Stomach smooth muscle (tissue), 2 donors: ENCODE data around the gene CLPSL1.

Experiments
- H3K27ac ChIP-seq: one replicate; pipeline ENCODE4 v1.7.0; 2013; ENCODE audit warnings: mild to moderate bottlenecking, low read length, inconsistent platforms
- H3K27me3 ChIP-seq, 2 donors: one replicate each; pipeline ENCODE4 v1.7.0; 2013; ENCODE audit warnings: low read length in 2 of 2; ENCODE audit not compliant: insufficient read depth in 2 of 2, control insufficient read depth in 1 of 2
- H3K36me3 ChIP-seq, 2 donors: one replicate each; pipeline ENCODE4 v1.7.0; 2013; ENCODE audit warnings: low read length in 2 of 2; ENCODE audit not compliant: control insufficient read depth in 2 of 2, insufficient read depth in 2 of 2
- H3K4me1 ChIP-seq: one replicate; pipeline ENCODE4 v1.7.0; 2013; ENCODE audit warnings: low read length; ENCODE audit not compliant: control insufficient read depth, insufficient read depth
- H3K4me3 ChIP-seq, 2 donors: one replicate each; pipeline ENCODE4 v1.7.0; 2013; ENCODE audit warnings: low read length in 2 of 2
- H3K9ac ChIP-seq, 2 donors: one replicate each; pipeline ENCODE4 v1.7.0; 2013; ENCODE audit warnings: low read length in 2 of 2, mild to moderate bottlenecking in 1 of 2
- H3K9me3 ChIP-seq, 2 donors: one replicate each; pipeline ENCODE4 v1.7.0; 2013; ENCODE audit warnings: low read length in 2 of 2; ENCODE audit not compliant: control insufficient read depth in 2 of 2
- donor health status: healthy.
- donor health status: Pancreatic carcinoma.

The CLPSL1 gene

DNA sequence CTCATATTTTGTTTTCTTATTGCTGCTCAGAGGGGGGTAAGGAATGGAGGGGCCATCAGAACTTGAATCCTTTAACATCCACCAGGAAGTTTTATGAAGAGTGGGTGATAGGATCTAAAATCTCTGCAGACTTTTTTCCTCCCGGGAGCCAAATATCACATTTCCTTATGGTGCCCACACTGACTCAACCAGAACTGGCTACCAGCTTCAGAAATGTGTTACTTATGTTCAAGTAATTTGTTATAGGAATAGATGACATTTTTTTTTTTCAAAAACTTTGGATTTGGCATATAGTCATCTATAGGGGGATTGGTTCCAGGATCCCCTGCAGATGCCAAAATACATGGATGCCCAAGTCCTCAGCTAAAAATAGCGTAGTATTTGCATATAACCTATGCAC lies 42.8 kb downstream of the CLPSL1 start:
- Histone ChIP-seq H3K27ac (no peak overlapping the region), H3K27me3 (no peaks in the 10 kb centered on the region), H3K9me3 (peaks cover 0 to 3% of the 10 kb centered on the region in 2 donors), H3K9ac (no peak overlapping the region), H3K36me3 (no peaks in the 10 kb centered on the region), H3K4me1 (no peaks in the 10 kb centered on the region), H3K4me3 (no peak overlapping the region)

DNA sequence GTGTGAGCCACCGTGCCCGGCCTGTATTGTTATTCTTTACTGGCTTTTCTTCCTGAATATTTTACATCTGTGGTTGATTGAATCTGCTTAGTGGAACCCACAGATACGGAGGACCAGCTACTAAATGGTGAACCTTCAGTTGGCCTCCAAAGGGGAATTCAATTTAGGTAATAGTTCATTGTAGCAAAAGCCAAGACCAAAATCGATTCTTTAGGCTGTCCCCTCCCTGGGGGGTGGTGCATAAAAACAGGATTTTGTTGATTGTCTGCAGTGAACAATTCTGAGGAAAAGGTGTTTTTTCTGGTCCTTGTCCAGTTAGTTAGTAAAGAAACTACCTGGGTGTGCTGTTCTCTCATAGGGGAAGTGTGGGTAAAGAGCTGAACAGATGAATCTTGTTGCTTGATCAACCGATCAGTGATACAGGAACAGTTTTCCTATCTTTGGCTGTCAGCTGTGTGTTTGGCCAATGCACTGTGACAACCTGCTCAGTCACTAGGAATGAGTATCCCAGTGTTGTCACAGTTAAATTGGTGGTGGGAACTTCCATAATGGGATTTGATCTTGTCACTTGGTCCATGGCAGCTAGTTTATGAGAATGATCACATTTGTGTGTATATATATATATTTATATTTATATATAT lies 43.9 kb downstream of the CLPSL1 start:
- H3K36me3 ChIP-seq = no peaks in the 10 kb centered on the region
- H3K9ac ChIP-seq = no peak overlapping the region
- H3K4me3 ChIP-seq = no peak overlapping the region
- no peaks in the 10 kb centered on the region for H3K27me3 ChIP-seq
- H3K9me3 ChIP-seq = peaks cover 0 to 3% of the 10 kb centered on the region in 2 donors
- H3K4me1 ChIP-seq = no peaks in the 10 kb centered on the region
- H3K27ac ChIP-seq = no peak overlapping the region

DNA sequence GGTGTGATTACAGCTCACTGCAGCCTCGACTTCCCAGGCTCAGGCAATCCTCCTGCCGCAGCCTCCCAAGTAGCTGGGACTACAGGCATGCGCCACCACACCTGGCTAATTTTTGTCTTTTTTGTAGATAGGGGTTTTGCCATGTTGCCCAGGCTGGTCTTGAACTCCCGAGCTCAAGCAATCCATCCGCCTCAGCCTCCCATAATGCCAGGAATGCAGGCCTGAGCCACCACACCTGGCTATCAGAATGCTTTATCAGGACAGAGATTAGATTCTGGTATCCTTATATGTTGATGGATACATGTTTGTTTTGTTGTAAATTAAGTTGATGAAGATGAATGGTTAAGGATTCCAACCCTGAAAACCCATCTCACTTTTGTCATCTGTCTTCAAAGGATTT lies 48.5 kb downstream of the CLPSL1 start:
- Histone ChIP-seq H3K27me3 (no peaks in the 10 kb centered on the region), H3K36me3 (peaks cover 0 to 2% of the 10 kb centered on the region in 2 donors), H3K9ac (no peak overlapping the region), H3K9me3 (peaks cover 0 to 3% of the 10 kb centered on the region in 2 donors), H3K4me1 (no peaks in the 10 kb centered on the region), H3K27ac (no peak overlapping the region), H3K4me3 (no peak overlapping the region)

DNA sequence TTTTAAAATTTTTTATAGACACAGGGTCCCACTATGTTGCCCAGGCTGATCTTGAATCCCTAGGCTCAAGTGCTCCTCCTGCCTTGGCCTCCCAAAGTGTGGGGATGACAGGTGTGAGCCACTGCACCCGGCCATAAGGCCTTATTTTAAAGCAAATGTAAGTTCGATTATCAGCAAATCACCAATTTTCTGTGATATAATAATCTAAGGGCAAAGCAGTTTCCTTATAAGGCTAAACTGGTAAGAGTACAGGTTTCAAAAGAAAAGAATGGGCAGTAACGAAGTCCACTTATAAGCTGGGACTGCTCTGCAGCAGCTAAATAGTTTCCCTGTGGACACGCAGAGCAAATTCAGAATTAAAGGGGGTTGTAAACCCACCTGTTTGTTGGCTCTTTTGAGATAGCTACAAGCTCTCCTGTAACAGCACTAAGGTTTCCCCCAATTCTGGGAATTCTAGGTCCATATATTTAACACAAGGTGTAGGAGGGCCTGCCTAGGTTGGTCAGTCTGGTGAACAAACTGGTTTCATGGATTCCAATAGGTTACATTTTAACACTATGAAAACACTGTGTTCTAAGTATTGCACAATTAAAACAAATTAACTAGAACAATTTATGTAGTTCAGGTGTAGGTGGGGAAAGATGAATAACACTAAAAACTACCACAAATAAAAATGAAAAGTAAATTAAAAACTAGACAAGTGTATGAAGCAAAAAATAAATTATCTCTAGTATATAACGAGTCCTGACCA lies 50.6 kb downstream of the CLPSL1 start:
- Histone ChIP-seq H3K9me3 (peaks cover 0 to 3% of the 10 kb centered on the region in 2 donors), H3K27ac (no peak overlapping the region), H3K4me1 (no peaks in the 10 kb centered on the region), H3K36me3 (peaks cover 3 to 4% of the 10 kb centered on the region in 2 donors), H3K27me3 (no peaks in the 10 kb centered on the region), H3K9ac (no peak overlapping the region), H3K4me3 (no peak overlapping the region)

- no peaks in the 10 kb centered on the region for H3K9me3 ChIP-seq
- H3K27me3 ChIP-seq = no peaks in the 10 kb centered on the region
- peaks cover 3 to 12% of the 10 kb centered on the region in 2 donors for H3K36me3 ChIP-seq
- H3K27ac ChIP-seq = no peak overlapping the region
- H3K4me3 ChIP-seq = no peak overlapping the region
- H3K4me1 ChIP-seq = no peaks in the 10 kb centered on the region
- no peak overlapping the region for H3K9ac ChIP-seq
Observed at GRCh38 chr6:35833536-35833935, 52.7 kb downstream of the CLPSL1 start.
